NCI-H446 treated with DMSO at 0.1 percent for 48 hours (cell line): ENCODE results near the gene SHB.
A peak's percentile ranks its signal among the peaks of the same experiment; 100 is the strongest.
"Not testable (repeated sequence)": the region's sequence is repeated elsewhere in the genome, so short reads cannot be mapped to it uniquely, and the experiment has no call there.

Experiments used
- DNase-seq: peaks from one replicate; lab custom pipeline; 2025; lab: John Stamatoyannopoulos, UW

The SHB gene

GRCh38 chr9:38063363-38063707, 5.7 kb downstream of the SHB start:
- DNase-seq: no peak

- no peak for DNase-seq
These were observed 6.3 kb downstream of the SHB start for GRCh38 chr9:38062498-38063362.

GRCh38 chr9:38062106-38062497, 6.9 kb downstream of the SHB start:
- no peak for DNase-seq

- DNase-seq: no peak
These were observed 7.6 kb downstream of the SHB start for GRCh38 chr9:38061326-38061977.

GRCh38 chr9:38060681-38061080, 8.3 kb downstream of the SHB start:
- no peak for DNase-seq

- no peak for DNase-seq
These were observed 9.6 kb downstream of the SHB start for GRCh38 chr9:38059233-38059936.

GRCh38 chr9:38058452-38059232, 10.4 kb downstream of the SHB start:
- DNase-seq: no peak

GRCh38 chr9:38057416-38058195, 11.4 kb downstream of the SHB start:
- peak; percentile 40 for DNase-seq

- no peak for DNase-seq
These were observed 14.4 kb downstream of the SHB start for GRCh38 chr9:38054653-38055052.

GRCh38 chr9:38053697-38054461, 15.1 kb downstream of the SHB start:
- DNase-seq: no peak

GRCh38 chr9:38051780-38052546, 17.1 kb downstream of the SHB start:
- no peak for DNase-seq

GRCh38 chr9:38048316-38048969, 20.6 kb downstream of the SHB start:
- DNase-seq: no peak

- DNase-seq: no peak
These were observed 21.5 kb downstream of the SHB start for GRCh38 chr9:38047301-38048251.

GRCh38 chr9:38046661-38047300, 22.2 kb downstream of the SHB start:
- no peak for DNase-seq

- not testable (repeated sequence) for DNase-seq
These were observed 23.1 kb downstream of the SHB start for GRCh38 chr9:38045939-38046338.

GRCh38 chr9:38044706-38045105, 24.3 kb downstream of the SHB start:
- no peak for DNase-seq

GRCh38 chr9:38043931-38044623, 24.9 kb downstream of the SHB start:
- DNase-seq: no peak
